ENCODE data around the gene CD63. TPM values are rescaled to one million over a fixed set of nuclear protein-coding genes. Genes with fewer than 3 reads are reported as not detected.
A peak's percentile ranks its signal among the peaks of the same experiment; 100 is the strongest.

CD63 gene
- total and polyA plus RNA-seq, 2 of the 13 experiments (the other 11 are each of a cell fraction or from before 2014, with no cell fraction given), result 234 to 277 TPM

GRCh38 chr12:55681142-55682077 lies 47.4 kb downstream of the CD63 start (continued):
- TF ChIP-seq MAFK (conservative IDR thresholded peaks at IDR 0.05 in 1 of 2, IDR thresholded peaks at IDR 0.05 in 1 of 2; ENCODE audit: low read length in 2 of 2) (no peak), ZNF274 (CRISPR knock-in tag; IDR thresholded peaks at IDR 0.05) (0 out of 2 replicates have a peak, but pooled peaks have one; percentile 31), PREB (CRISPR knock-in tag; IDR thresholded peaks at IDR 0.05) (no peak), ZBTB14 (CRISPR knock-in tag; IDR thresholded peaks at IDR 0.05) (no peak), NCOR1 (IDR thresholded peaks at IDR 0.05; ENCODE audit: borderline replicate concordance, low read length) (peak; percentile 24; the same call in 1 of the 2 replicates), PAF1 (CRISPR knock-in tag; IDR thresholded peaks at IDR 0.05) (no peak), ZBTB3 (CRISPR knock-in tag; IDR thresholded peaks at IDR 0.05; ENCODE audit: borderline replicate concordance, low read depth) (no peak), ZNF160 (CRISPR knock-in tag; IDR thresholded peaks at IDR 0.05) (peak; percentile 39; the same call in 1 of the 2 replicates), IKZF4 (CRISPR knock-in tag; IDR thresholded peaks at IDR 0.05; ENCODE audit: borderline replicate concordance, low read depth, not compliant biosample characterization) (no peak), IRX3 (CRISPR knock-in tag; IDR thresholded peaks at IDR 0.05; ENCODE audit: borderline replicate concordance, low read depth) (no peak), ZNF281 (CRISPR knock-in tag; IDR thresholded peaks at IDR 0.05; ENCODE audit: borderline replicate concordance) (peak; percentile 34; the same call in 1 of the 2 replicates), ZFP36 (IDR thresholded peaks at IDR 0.05; ENCODE audit: borderline replicate concordance, low read depth, low read length, partially characterized antibody) (no peak), ZNF329 (CRISPR knock-in tag; IDR thresholded peaks at IDR 0.05; ENCODE audit: low read depth) (no peak), LBX2 (CRISPR knock-in tag; IDR thresholded peaks at IDR 0.05; ENCODE audit: borderline replicate concordance) (no peak), NFRKB (IDR thresholded peaks at IDR 0.05) (no peak), ZNF333 (CRISPR knock-in tag; IDR thresholded peaks at IDR 0.05; ENCODE audit: borderline replicate concordance) (0 out of 2 replicates have a peak, but pooled peaks have one; percentile 19), SP140L (CRISPR knock-in tag; IDR thresholded peaks at IDR 0.05; ENCODE audit: borderline replicate concordance) (no peak), POLR2A (IDR thresholded peaks at IDR 0.05; ENCODE audit: insufficient read depth in 1 of 2, low read depth in 2 of 2, low read length in 2 of 2) (peak; percentile 94 to 98), ZNF746 (CRISPR knock-in tag; IDR thresholded peaks at IDR 0.05) (no peak), GZF1 (CRISPR knock-in tag; IDR thresholded peaks at IDR 0.05) (no peak), PRMT3 (CRISPR knock-in tag; IDR thresholded peaks at IDR 0.05; ENCODE audit: borderline replicate concordance, low read depth) (no peak), NFKBIZ (CRISPR knock-in tag; IDR thresholded peaks at IDR 0.05) (0 out of 2 replicates have a peak, but pooled peaks have one; percentile 55), NR0B2 (CRISPR knock-in tag; IDR thresholded peaks at IDR 0.05) (no peak)

Data from HepG2 (cell line).